ENCODE measurements around the gene TBR1. TPM values are rescaled to one million over a fixed set of nuclear protein-coding genes. Genes with fewer than 3 reads are reported as not detected.

Gene TBR1
- total and polyA plus RNA-seq, 2 of the 4 experiments (the other 2 are of a cell fraction), result not detected

DNA sequence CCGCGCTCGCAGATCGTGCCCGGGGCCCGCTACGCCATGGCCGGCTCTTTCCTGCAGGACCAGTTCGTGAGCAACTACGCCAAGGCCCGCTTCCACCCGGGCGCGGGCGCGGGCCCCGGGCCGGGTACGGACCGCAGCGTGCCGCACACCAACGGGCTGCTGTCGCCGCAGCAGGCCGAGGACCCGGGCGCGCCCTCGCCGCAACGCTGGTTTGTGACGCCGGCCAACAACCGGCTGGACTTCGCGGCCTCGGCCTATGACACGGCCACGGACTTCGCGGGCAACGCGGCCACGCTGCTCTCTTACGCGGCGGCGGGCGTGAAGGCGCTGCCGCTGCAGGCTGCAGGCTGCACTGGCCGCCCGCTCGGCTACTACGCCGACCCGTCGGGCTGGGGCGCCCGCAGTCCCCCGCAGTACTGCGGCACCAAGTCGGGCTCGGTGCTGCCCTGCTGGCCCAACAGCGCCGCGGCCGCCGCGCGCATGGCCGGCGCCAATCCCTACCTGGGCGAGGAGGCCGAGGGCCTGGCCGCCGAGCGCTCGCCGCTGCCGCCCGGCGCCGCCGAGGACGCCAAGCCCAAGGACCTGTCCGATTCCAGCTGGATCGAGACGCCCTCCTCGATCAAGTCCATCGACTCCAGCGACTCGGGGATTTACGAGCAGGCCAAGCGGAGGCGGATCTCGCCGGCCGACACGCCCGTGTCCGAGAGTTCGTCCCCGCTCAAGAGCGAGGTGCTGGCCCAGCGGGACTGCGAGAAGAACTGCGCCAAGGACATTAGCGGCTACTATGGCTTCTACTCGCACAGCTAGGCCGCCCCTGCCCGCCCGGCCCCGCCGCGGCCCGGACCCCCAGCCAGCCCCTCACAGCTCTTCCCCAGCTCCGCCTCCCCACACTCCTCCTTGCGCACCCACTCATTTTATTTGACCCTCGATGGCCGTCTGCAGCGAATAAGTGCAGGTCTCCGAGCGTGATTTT is 7.6 kb downstream of the TBR1 start:
- in situ Hi-C loops (cut with MboI; ENCODE audit: low sequenced_read_pairs) (no loop called here), dilution Hi-C loops (cut with HindIII; ENCODE audit: low sequenced_read_pairs, unreplicated experiment) (no loop called here), intact Hi-C loops (cut with micrococcal nuclease) (loop anchor here (10.0 kb wide), 1 partner anchor 701 kb away; no protein-coding TSS in a partner anchor)
- H3K23ac ChIP-seq (ENCODE audit: low read depth, low read length), result no peak overlapping the region
- ChIA-PET CTCF (interaction anchor here (0.8 kb wide), 1 partner anchor 9 kb away, joined by 3 read pairs; no protein-coding TSS in a partner anchor), POLR2A (ENCODE audit: unreplicated experiment) (no interaction called here)
- no peaks in the 10 kb centered on the region for H3K9me1 ChIP-seq (ENCODE audit: insufficient read depth, low read length)
- H2AFZ ChIP-seq (replicated peaks; ENCODE audit: low read length, poor library complexity), result peak overlapping the region; percentile 72
- DNase-seq (no peak), ATAC-seq (ENCODE audit: low read depth) (peak; percentile 48)
- no peak overlapping the region for H3K14ac ChIP-seq (replicated peaks; ENCODE audit: low read depth, low read length)
- no peak overlapping the region for H3K18ac ChIP-seq (ENCODE audit: low read depth, low read length)
- peak overlapping the region; percentile 36; the same call in 1 of the 2 replicates for H3K4me2 ChIP-seq (ENCODE audit: low read depth, low read length)
- no peak overlapping the region for H2BK20ac ChIP-seq (ENCODE audit: low read depth, low read length)
- no peak overlapping the region for H2AK9ac ChIP-seq (replicated peaks; ENCODE audit: low read depth, low read length, poor library complexity)
- no peak overlapping the region for H4K8ac ChIP-seq (ENCODE audit: low read depth in 2 of 2, low read length in 2 of 2)
- no TSS peak for BruUV-seq (replicated peaks)
- peaks cover 91% of the 10 kb centered on the region for H3K27me3 ChIP-seq (ENCODE audit: control insufficient read depth, insufficient read depth, low read length)
- H3K56ac ChIP-seq (ENCODE audit: extremely low read depth, insufficient read depth, low read length), result no peak overlapping the region
- H4K5ac ChIP-seq (ENCODE audit: low read depth, low read length), result no peak overlapping the region
- H3K27ac ChIP-seq (ENCODE audit: insufficient read depth, low read length), result no peak overlapping the region
- no peak overlapping the region for H4K91ac ChIP-seq (ENCODE audit: insufficient read depth, low read depth, low read length)
- H3K4ac ChIP-seq (ENCODE audit: low read depth, low read length), result no peak overlapping the region
- H3K9ac ChIP-seq (ENCODE audit: low read depth, low read length), result no peak overlapping the region
- no peak overlapping the region for H2BK120ac ChIP-seq (ENCODE audit: low read depth, low read length)
- peaks cover 2% of the 10 kb centered on the region; the same call in 1 of the 2 replicates for H3K4me1 ChIP-seq (ENCODE audit: control insufficient read depth, insufficient read depth, low read length)
- H2AK5ac ChIP-seq (ENCODE audit: low read depth, low read length), result no peak overlapping the region
- 5% methylated on average over 77 of the region's 125 CpGs; no CpG with 5 or more reads in 1 of the 2 experiments for WGBS, 2 experiments (ENCODE audit: extremely low coverage in 2 of 2, insufficient read length in 1 of 2)
- no peaks in the 10 kb centered on the region for H3K36me3 ChIP-seq (ENCODE audit: control insufficient read depth, insufficient read depth, low read length)
- H2BK5ac ChIP-seq (ENCODE audit: low read depth, low read length, poor library complexity, severe bottlenecking), result no peak overlapping the region
- TF ChIP-seq MAZ (IDR thresholded peaks at IDR 0.05; ENCODE audit: borderline replicate concordance, low read depth, low read length), result no peak
- no peak for TF ChIP-seq RAD21 (IDR thresholded peaks at IDR 0.05; ENCODE audit: low read length)
- TF ChIP-seq, protein P1, sequence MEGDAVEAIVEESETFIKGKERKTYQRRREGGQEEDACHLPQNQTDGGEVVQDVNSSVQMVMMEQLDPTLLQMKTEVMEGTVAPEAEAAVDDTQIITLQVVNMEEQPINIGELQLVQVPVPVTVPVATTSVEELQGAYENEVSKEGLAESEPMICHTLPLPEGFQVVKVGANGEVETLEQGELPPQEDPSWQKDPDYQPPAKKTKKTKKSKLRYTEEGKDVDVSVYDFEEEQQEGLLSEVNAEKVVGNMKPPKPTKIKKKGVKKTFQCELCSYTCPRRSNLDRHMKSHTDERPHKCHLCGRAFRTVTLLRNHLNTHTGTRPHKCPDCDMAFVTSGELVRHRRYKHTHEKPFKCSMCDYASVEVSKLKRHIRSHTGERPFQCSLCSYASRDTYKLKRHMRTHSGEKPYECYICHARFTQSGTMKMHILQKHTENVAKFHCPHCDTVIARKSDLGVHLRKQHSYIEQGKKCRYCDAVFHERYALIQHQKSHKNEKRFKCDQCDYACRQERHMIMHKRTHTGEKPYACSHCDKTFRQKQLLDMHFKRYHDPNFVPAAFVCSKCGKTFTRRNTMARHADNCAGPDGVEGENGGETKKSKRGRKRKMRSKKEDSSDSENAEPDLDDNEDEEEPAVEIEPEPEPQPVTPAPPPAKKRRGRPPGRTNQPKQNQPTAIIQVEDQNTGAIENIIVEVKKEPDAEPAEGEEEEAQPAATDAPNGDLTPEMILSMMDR (conservative IDR thresholded peaks at IDR 0.05; ENCODE audit: low read depth, low read length), result no peak
- TF ChIP-seq MAFK (IDR thresholded peaks at IDR 0.05; ENCODE audit: low read depth, low read length), result no peak
- TF ChIP-seq CHD1 (IDR thresholded peaks at IDR 0.05; ENCODE audit: low read depth, low read length), result no peak
- no peak for TF ChIP-seq RFX5 (IDR thresholded peaks at IDR 0.05; ENCODE audit: low read depth, low read length)
- TF ChIP-seq POLR2A (IDR thresholded peaks at IDR 0.05; ENCODE audit: low read depth, low read length), result no peak
- no peak for TF ChIP-seq BHLHE40 (IDR thresholded peaks at IDR 0.05; ENCODE audit: low read depth, low read length)
- TF ChIP-seq NFE2L2 (IDR thresholded peaks at IDR 0.05; ENCODE audit: low read depth, low read length), result no peak
- TF ChIP-seq, protein P2, sequence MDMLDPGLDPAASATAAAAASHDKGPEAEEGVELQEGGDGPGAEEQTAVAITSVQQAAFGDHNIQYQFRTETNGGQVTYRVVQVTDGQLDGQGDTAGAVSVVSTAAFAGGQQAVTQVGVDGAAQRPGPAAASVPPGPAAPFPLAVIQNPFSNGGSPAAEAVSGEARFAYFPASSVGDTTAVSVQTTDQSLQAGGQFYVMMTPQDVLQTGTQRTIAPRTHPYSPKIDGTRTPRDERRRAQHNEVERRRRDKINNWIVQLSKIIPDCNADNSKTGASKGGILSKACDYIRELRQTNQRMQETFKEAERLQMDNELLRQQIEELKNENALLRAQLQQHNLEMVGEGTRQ (IDR thresholded peaks at IDR 0.05; ENCODE audit: low read depth, low read length), result no peak
- H4K20me1 ChIP-seq (ENCODE audit: insufficient read depth, low read length), result 0 out of 2 replicates have a peak, but pooled peaks cover 4% of the 10 kb centered on the region
- no peak overlapping the region for H2BK15ac ChIP-seq (ENCODE audit: low read depth, low read length)
- H3K79me1 ChIP-seq (ENCODE audit: low read depth in 1 of 2, low read length in 2 of 2), result no peaks in the 10 kb centered on the region
- peaks cover 22% of the 10 kb centered on the region for H3K9me3 ChIP-seq (ENCODE audit: control insufficient read depth, insufficient read depth, low read length)
- no peak overlapping the region; the same call in 1 of the 2 replicates for H3K4me3 ChIP-seq (ENCODE audit: insufficient read depth, low read depth, low read length)
